ENCODE data around the gene PTTG2. TPM values are rescaled to one million over a fixed set of nuclear protein-coding genes. Genes with fewer than 3 reads are reported as not detected.
A peak's percentile ranks its signal among the peaks of the same experiment; 100 is the strongest.

The PTTG2 gene
- total RNA-seq, 4 donors from 2014 or later = not detected

DNA sequence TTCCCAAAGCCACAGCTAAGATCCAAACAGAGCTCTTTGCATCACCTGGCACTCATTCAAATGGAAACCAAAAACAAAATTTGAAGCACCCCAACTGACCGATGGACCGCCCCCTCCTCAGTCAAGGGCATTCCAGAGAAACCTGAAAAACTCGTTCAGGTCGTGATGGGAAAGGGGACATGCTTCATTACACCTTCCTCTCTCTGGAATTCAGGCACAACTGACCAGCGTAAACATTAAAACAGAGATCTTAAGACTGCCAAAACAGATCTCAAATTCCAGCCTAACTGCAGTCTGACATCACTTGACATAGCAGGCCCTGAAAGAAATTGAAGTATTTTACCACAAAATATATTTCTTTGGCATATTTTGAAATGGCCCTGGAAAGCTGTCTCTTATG lies 28.5 kb downstream of the PTTG2 start:
- DNase-seq (ENCODE audit: low spot score in 2 of 2) = no peak
- H3K36me3 ChIP-seq = no peaks in the 10 kb centered on the region
- H3K27me3 ChIP-seq = no peaks in the 10 kb centered on the region
- no peaks in the 10 kb centered on the region for H3K9me3 ChIP-seq
- WGBS = 75% methylated on average over 5 of the region's 5 CpGs
- H3K4me1 ChIP-seq = peaks cover 22% of the 10 kb centered on the region
- H3K4me3 ChIP-seq = no peak overlapping the region
- no peak overlapping the region for H3K27ac ChIP-seq
- TF ChIP-seq, protein P1, sequence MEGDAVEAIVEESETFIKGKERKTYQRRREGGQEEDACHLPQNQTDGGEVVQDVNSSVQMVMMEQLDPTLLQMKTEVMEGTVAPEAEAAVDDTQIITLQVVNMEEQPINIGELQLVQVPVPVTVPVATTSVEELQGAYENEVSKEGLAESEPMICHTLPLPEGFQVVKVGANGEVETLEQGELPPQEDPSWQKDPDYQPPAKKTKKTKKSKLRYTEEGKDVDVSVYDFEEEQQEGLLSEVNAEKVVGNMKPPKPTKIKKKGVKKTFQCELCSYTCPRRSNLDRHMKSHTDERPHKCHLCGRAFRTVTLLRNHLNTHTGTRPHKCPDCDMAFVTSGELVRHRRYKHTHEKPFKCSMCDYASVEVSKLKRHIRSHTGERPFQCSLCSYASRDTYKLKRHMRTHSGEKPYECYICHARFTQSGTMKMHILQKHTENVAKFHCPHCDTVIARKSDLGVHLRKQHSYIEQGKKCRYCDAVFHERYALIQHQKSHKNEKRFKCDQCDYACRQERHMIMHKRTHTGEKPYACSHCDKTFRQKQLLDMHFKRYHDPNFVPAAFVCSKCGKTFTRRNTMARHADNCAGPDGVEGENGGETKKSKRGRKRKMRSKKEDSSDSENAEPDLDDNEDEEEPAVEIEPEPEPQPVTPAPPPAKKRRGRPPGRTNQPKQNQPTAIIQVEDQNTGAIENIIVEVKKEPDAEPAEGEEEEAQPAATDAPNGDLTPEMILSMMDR (IDR thresholded peaks at IDR 0.05) = no peak
- TF ChIP-seq EP300 (IDR thresholded peaks at IDR 0.05) (no peak), POLR2A (IDR thresholded peaks at IDR 0.05) (no peak), POLR2AphosphoS5 (IDR thresholded peaks at IDR 0.05) (no peak)

DNA sequence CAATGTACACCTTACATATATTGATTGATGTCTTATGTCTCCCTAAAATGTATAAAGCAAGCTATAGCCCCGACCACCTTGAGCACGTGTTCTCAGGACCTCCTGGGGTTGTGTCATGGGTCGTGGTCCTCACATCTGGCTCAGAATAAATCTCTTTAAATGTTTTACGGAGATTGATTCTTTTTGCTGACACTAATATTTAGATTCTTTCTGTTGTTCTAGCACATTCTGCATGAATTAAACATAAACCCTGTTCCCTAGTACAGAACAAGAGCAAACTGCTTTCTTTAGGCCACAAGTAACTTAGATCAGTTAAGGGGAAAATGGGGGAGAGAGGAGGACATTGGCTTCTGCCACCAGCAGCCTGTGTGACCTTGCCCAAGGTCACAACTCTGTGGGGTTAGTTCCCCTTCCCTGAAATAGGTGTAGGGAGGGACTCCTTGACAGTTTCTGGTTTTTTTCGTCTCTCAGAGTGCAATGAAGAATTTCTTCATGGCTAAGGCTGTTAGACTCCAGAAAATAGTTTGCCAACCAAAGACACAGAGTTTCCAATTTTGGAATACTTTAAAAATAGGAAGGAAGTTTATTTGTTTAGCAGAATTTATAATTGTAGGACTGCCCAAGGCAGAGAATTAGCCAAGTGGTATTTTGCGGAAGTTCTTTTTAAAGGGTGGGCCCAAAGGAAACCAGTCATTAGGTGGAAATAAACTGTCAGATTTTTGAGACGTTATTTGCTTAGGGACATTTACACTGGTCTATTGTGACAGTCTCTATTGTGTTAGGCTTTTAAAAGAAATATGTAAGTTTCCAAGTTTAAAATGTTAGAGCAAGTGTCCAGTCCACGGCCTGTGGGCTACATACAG lies 29.4 kb downstream of the PTTG2 start:
- peaks cover 26% of the 10 kb centered on the region for H3K4me1 ChIP-seq
- no peaks in the 10 kb centered on the region for H3K36me3 ChIP-seq
- H3K4me3 ChIP-seq = no peak overlapping the region
- TF ChIP-seq, protein P1 (IDR thresholded peaks at IDR 0.05) = no peak
- TF ChIP-seq POLR2AphosphoS5 (IDR thresholded peaks at IDR 0.05) (no peak), POLR2A (IDR thresholded peaks at IDR 0.05) (no peak), EP300 (IDR thresholded peaks at IDR 0.05) (no peak)
- no peak for DNase-seq (ENCODE audit: low spot score in 2 of 2)
- WGBS = 70% methylated on average over 8 of the region's 8 CpGs
- peak overlapping the region; percentile 41 for H3K27ac ChIP-seq
- no peaks in the 10 kb centered on the region for H3K9me3 ChIP-seq
- no peaks in the 10 kb centered on the region for H3K27me3 ChIP-seq

DNA sequence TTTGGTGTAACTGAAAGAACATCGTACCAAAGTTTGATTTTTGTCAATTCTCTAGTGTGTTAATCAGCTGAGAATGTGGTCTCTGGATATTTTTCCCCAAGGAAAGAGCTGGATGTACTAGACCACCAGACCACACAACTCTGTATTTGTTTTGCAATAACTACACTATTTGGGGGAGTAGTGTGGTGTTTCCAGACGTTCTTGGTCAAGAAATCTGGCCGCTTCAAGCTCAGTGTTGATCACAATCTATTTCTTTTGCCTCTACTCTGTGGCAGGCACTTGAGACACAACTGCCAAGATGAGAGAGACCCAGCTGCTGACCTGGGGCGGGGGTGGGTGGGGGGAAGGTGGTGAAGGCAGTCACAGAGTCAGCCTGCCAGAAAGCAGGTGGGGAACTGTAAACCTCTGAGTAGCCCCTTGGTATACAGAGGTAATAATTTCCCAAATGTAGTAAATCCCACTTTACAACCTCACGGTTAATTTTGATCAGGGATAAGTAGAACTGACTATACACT lies 30.6 kb downstream of the PTTG2 start:
- Histone ChIP-seq H3K4me3 (no peak overlapping the region), H3K4me1 (peaks cover 36% of the 10 kb centered on the region), H3K27me3 (no peaks in the 10 kb centered on the region), H3K36me3 (no peaks in the 10 kb centered on the region), H3K9me3 (no peaks in the 10 kb centered on the region), H3K27ac (no peak overlapping the region)
- TF ChIP-seq, protein P1 (IDR thresholded peaks at IDR 0.05) = no peak
- TF ChIP-seq POLR2A (IDR thresholded peaks at IDR 0.05) (no peak), EP300 (IDR thresholded peaks at IDR 0.05) (no peak), POLR2AphosphoS5 (IDR thresholded peaks at IDR 0.05) (no peak)
- 91% methylated on average over 5 of the region's 5 CpGs for WGBS
- DNase-seq (ENCODE audit: low spot score in 2 of 2) = no peak

DNA sequence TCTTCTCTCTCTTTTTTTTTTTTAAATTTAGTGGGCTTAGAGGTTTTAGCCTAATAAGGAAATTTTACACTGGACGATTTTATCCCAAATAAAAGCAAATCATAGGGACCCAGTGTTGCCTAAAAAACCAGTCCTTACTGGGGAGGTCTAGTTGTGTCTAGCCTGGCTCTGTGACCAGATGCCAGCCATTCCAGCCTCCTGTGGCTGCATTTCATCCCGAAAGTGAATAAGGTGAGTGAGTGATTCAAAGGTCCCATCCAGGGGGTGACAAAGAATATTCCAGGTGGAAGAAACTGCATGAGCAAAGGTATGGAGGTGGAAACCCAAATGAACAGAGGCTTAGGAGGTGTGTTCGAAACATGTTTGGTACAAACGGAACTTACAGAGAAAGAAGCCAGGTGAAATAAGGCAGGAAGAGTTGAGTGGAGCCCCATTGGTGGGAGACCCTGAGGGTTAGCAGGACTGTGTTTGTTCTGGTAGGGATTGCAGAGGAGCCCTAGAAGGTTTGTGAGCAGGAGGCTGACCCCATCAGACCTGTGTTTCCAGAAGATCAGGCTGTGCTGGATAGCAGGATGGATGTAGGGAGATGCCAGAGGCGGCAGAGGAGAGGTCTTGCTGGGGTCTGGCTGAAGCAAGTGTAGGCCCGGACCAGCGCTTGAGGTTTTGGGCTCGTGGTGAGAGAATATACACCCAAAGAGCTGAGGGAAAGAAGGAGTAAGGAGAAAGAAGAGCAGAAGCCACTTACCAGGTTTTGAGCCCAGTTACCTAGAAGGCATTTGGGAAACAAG lies 31.6 kb downstream of the PTTG2 start:
- no peak overlapping the region for H3K4me3 ChIP-seq
- H3K9me3 ChIP-seq = no peaks in the 10 kb centered on the region
- H3K36me3 ChIP-seq = no peaks in the 10 kb centered on the region
- no peak overlapping the region for H3K27ac ChIP-seq
- DNase-seq (ENCODE audit: low spot score in 2 of 2) = no peak
- TF ChIP-seq, protein P1 (IDR thresholded peaks at IDR 0.05) = no peak
- no peak for TF ChIP-seq POLR2A (IDR thresholded peaks at IDR 0.05)
- no peak for TF ChIP-seq EP300 (IDR thresholded peaks at IDR 0.05)
- no peak for TF ChIP-seq POLR2AphosphoS5 (IDR thresholded peaks at IDR 0.05)
- peaks cover 46% of the 10 kb centered on the region for H3K4me1 ChIP-seq
- 89% methylated on average over 8 of the region's 8 CpGs for WGBS
- H3K27me3 ChIP-seq = no peaks in the 10 kb centered on the region

DNA sequence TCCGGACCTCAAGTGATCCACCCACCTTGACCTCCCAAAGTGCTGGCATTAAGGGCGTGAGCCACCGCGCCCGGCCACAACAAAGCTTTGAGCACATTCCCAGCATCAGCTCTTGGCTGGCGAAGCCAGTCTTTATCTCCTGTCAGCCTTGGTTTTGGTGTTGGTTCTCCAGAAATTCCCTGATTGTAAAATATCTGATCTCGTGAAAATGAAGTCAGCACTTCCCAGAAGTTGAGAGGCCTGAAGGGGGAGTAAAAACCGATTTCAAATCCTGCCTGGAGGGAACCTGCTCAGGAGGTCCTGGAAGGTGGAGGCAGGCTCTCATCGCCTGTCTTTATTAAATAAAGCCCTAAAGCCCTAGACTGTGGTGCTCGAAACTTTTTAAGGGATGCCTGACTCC lies 33.6 kb downstream of the PTTG2 start:
- Histone ChIP-seq H3K27ac (no peak overlapping the region), H3K36me3 (no peaks in the 10 kb centered on the region), H3K9me3 (no peaks in the 10 kb centered on the region), H3K27me3 (no peaks in the 10 kb centered on the region), H3K4me1 (peaks cover 49% of the 10 kb centered on the region), H3K4me3 (no peak overlapping the region)
- WGBS = 85% methylated on average over 10 of the region's 10 CpGs
- DNase-seq (ENCODE audit: low spot score in 2 of 2) = no peak
- TF ChIP-seq POLR2A (IDR thresholded peaks at IDR 0.05) (no peak), POLR2AphosphoS5 (IDR thresholded peaks at IDR 0.05) (no peak), EP300 (IDR thresholded peaks at IDR 0.05) (no peak)
- TF ChIP-seq, protein P1 (IDR thresholded peaks at IDR 0.05) = no peak
